ENCODE data around the gene TENM4. TPM values are rescaled to one million over a fixed set of nuclear protein-coding genes. Genes with fewer than 3 reads are reported as not detected.

TENM4 gene
- total RNA-seq, 2 experiments from 2014 or later: not detected

DNA sequence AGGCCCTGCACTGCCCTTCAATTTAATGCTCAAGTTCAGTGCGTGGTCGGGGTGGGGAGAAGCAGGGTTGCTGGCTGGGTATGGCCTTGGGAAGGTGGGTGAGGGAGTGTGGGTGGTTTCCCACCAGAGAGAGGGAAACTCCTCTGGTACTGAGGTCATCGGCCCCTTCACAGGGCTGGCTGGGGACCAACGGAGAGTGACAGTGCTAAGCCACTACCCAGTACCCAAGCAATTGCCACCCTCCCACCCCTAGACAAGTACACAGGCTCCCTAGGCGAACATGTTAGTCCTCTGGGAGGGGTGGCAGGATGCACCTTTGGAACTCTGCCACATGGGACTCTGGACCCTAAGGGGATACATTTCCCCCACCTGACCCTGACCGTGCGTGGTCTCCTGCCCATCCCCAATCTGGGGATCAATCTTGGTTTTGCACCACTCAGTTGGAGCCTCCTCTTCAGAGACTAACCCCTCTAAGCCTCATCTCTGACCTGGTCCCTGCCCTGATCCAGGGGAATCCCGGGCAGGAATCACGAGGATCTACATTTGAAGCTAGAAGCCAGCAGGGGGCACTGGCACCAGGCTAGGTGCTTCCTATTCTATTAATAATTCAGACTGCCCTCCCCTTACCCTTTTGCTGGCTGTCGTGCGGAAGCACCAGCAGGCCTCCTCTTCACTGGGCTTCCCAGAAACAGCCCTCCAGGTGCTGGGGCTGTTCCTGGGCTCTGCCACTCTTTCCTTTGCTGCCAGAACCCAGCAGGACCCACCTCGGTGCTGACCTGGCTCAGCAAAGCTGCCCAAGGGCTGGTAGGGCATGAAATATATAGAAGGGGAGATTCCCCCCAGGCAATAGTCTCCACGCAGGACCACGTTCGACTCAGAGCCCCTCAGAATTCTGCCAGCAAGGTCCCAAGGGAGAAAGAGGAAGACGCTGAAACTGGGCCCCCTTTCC, 377.7 kb downstream of the TENM4 start:
- CTCF ChIA-PET: no interaction called here
- no peak overlapping the region for H3K4me3 Mint-ChIP-seq
- no peak for TF ChIP-seq CTCF (IDR thresholded peaks at IDR 0.05)
- no peak overlapping the region for H3K27ac Mint-ChIP-seq
- H3K4me1 Mint-ChIP-seq (ENCODE audit: low read depth): no peaks in the 10 kb centered on the region
- no peak for DNase-seq
- no peak for ATAC-seq
- H3K27me3 Mint-ChIP-seq: peaks cover 4% of the 10 kb centered on the region
- no peaks in the 10 kb centered on the region for H3K9me3 Mint-ChIP-seq
- POLR2A ChIA-PET: no interaction called here
- no peaks in the 10 kb centered on the region for H3K36me3 Mint-ChIP-seq (ENCODE audit: low read depth)
- intact Hi-C loops (cut with micrococcal nuclease): no loop called here

GRCh38 chr11:79060081-79060953, 380.5 kb downstream of the TENM4 start:
- DNase-seq (no peak), ATAC-seq (no peak)
- no peak overlapping the region for H3K27ac Mint-ChIP-seq
- no peak overlapping the region for H3K4me3 Mint-ChIP-seq
- POLR2A ChIA-PET: no interaction called here
- CTCF ChIA-PET: interaction anchor here (1.2 to 1.6 kb wide), 2 partner anchors 10 to 415 kb away, joined by 3 to 4 read pairs; no protein-coding TSS in a partner anchor
- no peaks in the 10 kb centered on the region for H3K4me1 Mint-ChIP-seq (ENCODE audit: low read depth)
- peaks cover 9% of the 10 kb centered on the region for H3K27me3 Mint-ChIP-seq
- no peaks in the 10 kb centered on the region for H3K36me3 Mint-ChIP-seq (ENCODE audit: low read depth)
- TF ChIP-seq CTCF (IDR thresholded peaks at IDR 0.05): no peak
- intact Hi-C loops (cut with micrococcal nuclease): no loop called here
- no peaks in the 10 kb centered on the region for H3K9me3 Mint-ChIP-seq

- ATAC-seq (no peak), DNase-seq (no peak)
- no peaks in the 10 kb centered on the region for H3K36me3 Mint-ChIP-seq (ENCODE audit: low read depth)
- H3K4me3 Mint-ChIP-seq: no peak overlapping the region
- no peak overlapping the region for H3K27ac Mint-ChIP-seq
- H3K4me1 Mint-ChIP-seq (ENCODE audit: low read depth): no peaks in the 10 kb centered on the region
- no peaks in the 10 kb centered on the region for H3K9me3 Mint-ChIP-seq
- ChIA-PET POLR2A (no interaction called here), CTCF (interaction anchor here (1.2 kb wide), 1 partner anchor 414 kb away, joined by 4 read pairs; no protein-coding TSS in a partner anchor)
- intact Hi-C loops (cut with micrococcal nuclease): no loop called here
- peaks cover 8% of the 10 kb centered on the region for H3K27me3 Mint-ChIP-seq
- TF ChIP-seq CTCF (IDR thresholded peaks at IDR 0.05): no peak
These were observed 381.7 kb downstream of the TENM4 start for GRCh38 chr11:79059141-79059540.

DNA sequence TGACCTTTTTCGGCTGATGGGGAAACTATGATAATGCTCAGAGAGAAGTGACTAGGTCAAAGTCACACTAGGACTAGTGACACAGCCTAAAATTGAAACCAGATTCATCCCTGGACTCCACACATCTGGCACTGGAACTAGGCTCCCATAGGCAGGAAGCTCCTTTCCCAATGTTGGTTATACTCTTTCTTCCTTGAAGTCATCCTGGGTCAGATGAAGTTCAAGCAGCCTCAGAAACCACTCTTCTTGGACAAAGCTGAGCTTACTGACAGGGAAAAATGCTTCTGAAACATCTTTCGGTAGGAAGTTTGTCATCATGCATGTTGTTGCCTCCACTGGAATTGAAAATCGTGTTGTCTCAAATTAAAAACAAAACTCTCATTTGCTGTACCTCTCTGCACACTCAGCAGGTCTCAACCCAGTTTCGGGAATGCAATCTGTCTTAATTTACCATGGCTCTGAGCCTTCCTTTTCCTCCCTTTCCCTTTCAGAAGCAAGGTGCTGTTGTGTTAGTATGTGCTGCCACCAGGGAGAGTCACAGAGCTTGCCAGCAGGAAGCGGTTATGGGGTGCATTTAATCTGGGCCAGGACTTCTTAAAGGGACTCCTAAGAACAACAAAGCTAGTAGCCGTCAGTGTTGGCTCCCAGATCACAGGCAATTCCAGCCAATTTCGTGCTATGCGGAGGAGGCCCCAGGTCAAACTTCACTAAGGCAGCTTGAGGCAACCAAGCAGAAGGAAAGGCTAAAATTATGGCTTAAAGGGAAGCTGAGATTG, 384.8 kb downstream of the TENM4 start:
- CTCF ChIA-PET: no interaction called here
- POLR2A ChIA-PET: no interaction called here
- no peak overlapping the region for H3K4me3 Mint-ChIP-seq
- no peak overlapping the region for H3K27ac Mint-ChIP-seq
- H3K4me1 Mint-ChIP-seq (ENCODE audit: low read depth): no peaks in the 10 kb centered on the region
- no peaks in the 10 kb centered on the region for H3K36me3 Mint-ChIP-seq (ENCODE audit: low read depth)
- TF ChIP-seq CTCF (IDR thresholded peaks at IDR 0.05): no peak
- DNase-seq: no peak
- intact Hi-C loops (cut with micrococcal nuclease): no loop called here
- no peaks in the 10 kb centered on the region for H3K9me3 Mint-ChIP-seq
- ATAC-seq: no peak
- peaks cover 8% of the 10 kb centered on the region for H3K27me3 Mint-ChIP-seq

Measured in activated CD8-positive, alpha-beta T cell treated with anti-CD3 and anti-CD28 coated beads for 36 hours (primary cell).